Spleen (tissue), 7 donors: ENCODE data around the gene NR2F1-AS1.

Experiments
- CTCF ChIP-seq, 11 experiments: fragments of 200-600 bp in 7 of 11; fragments of 450-650 bp in 4 of 11; sonication (generic) in 4 of 11; IDR thresholded peaks in 8 of 11; conservative IDR thresholded peaks in 3 of 11; 1 replicate in 7 of 11; 2 replicates in 4 of 11; pipeline versions ENCODE4 v1.4.0 to v1.8.0; 2016 to 2021; ENCODE audit warnings: antibody characterized with exemption in 11 of 11, inconsistent platforms in 4 of 11, mild to moderate bottlenecking in 1 of 11
- POLR2AphosphoS5 ChIP-seq, 3 donors: sonication (generic); formaldehyde crosslinking; IDR thresholded peaks; one replicate each; pipeline ENCODE4 v1.5.1; 2017; ENCODE audit warnings: antibody characterized with exemption in 3 of 3
- donor health status: DM: no; HTN: no; CAD: no; lungs with moderate emphysema.
- donor health status: DM: no; HTN: no; CAD: no.
- donor health status: DM: no; HTN: no; CAD: no.

GRCh38 chr5:93607367-93608258, 26.6 kb upstream of the NR2F1-AS1 start:
- peak in 4 of 11 experiments; percentile 22 to 32 (median 32) for TF ChIP-seq CTCF (IDR thresholded peaks at IDR 0.05 in 8 of 11, conservative IDR thresholded peaks at IDR 0.05 in 3 of 11)
- TF ChIP-seq POLR2AphosphoS5 (IDR thresholded peaks at IDR 0.05) = no peak
